HepG2 (cell line): Measurements from ENCODE around the gene GALR1.

ENCODE experiments used
- CHD4 ChIP-seq: fragments of 200-600 bp; sonication (generic); IDR thresholded peaks from 2 replicates; pipeline ENCODE4 v1.7.0; 2017; ENCODE audit warnings: mild to moderate bottlenecking, low read length, borderline replicate concordance
- LCORL ChIP-seq, 2 experiments: fragments of 450-650 bp in 1 of 2; sonication (generic) in 1 of 2; formaldehyde crosslinking in 1 of 2; IDR thresholded peaks; 2 replicates each; pipeline versions ENCODE4 v1.5.0 to v1.6.1; 2017 to 2020; ENCODE audit warnings: antibody characterized with exemption in 1 of 2, missing genetic modification reagents in 1 of 2
- RAD21 ChIP-seq: fragments of 450-650 bp; formaldehyde crosslinking; IDR thresholded peaks from 2 replicates; pipeline ENCODE4 v1.5.0; 2020; ENCODE audit warnings: mild to moderate bottlenecking
- TF ChIP-seq, protein P1 (sequence below): sonication (generic); formaldehyde crosslinking; IDR thresholded peaks from 2 replicates; pipeline ENCODE4 v1.9.0; 2022; ENCODE audit warnings: missing genetic modification reagents, mild to moderate bottlenecking, borderline replicate concordance
- TF ChIP-seq, protein P2 (sequence below): sonication (generic); formaldehyde crosslinking; IDR thresholded peaks from 2 replicates; pipeline ENCODE4 v1.5.0; 2020; ENCODE audit warnings: mild to moderate bottlenecking, missing genetic modification reagents, moderate library complexity
- TF ChIP-seq, protein P3 (sequence below): sonication (generic); formaldehyde crosslinking; conservative IDR thresholded peaks from 2 replicates; pipeline ENCODE4 v1.8.1; 2023; ENCODE audit warnings: missing genetic modification reagents

DNA sequence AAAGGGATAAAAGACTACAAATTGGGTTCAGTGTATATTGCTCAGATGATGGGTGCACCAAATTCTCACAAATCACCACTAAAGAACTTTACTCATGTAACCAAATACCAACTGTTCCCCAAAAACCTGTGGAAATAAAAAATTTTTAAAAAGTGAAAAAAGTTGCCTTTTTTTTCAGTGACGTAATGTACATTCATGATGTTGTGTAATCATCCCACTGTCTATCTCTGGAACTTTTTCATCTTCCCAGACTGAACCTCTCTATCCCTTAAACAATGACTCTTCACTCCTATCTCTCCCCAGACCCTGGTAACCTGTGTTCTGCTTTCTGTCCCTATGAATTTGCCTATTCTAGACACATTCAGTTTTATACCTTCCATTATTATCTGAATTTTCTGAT is 19.0 kb upstream of the GALR1 start:
- TF ChIP-seq, protein P1, sequence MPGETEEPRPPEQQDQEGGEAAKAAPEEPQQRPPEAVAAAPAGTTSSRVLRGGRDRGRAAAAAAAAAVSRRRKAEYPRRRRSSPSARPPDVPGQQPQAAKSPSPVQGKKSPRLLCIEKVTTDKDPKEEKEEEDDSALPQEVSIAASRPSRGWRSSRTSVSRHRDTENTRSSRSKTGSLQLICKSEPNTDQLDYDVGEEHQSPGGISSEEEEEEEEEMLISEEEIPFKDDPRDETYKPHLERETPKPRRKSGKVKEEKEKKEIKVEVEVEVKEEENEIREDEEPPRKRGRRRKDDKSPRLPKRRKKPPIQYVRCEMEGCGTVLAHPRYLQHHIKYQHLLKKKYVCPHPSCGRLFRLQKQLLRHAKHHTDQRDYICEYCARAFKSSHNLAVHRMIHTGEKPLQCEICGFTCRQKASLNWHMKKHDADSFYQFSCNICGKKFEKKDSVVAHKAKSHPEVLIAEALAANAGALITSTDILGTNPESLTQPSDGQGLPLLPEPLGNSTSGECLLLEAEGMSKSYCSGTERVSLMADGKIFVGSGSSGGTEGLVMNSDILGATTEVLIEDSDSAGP = no peak
- TF ChIP-seq RAD21 (CRISPR knock-in tag) (no peak), CHD4 (no peak), LCORL (IDR thresholded peaks at IDR 0.05) (no peak), LCORL (CRISPR knock-in tag; IDR thresholded peaks at IDR 0.05) (no peak)
- TF ChIP-seq, protein P2, sequence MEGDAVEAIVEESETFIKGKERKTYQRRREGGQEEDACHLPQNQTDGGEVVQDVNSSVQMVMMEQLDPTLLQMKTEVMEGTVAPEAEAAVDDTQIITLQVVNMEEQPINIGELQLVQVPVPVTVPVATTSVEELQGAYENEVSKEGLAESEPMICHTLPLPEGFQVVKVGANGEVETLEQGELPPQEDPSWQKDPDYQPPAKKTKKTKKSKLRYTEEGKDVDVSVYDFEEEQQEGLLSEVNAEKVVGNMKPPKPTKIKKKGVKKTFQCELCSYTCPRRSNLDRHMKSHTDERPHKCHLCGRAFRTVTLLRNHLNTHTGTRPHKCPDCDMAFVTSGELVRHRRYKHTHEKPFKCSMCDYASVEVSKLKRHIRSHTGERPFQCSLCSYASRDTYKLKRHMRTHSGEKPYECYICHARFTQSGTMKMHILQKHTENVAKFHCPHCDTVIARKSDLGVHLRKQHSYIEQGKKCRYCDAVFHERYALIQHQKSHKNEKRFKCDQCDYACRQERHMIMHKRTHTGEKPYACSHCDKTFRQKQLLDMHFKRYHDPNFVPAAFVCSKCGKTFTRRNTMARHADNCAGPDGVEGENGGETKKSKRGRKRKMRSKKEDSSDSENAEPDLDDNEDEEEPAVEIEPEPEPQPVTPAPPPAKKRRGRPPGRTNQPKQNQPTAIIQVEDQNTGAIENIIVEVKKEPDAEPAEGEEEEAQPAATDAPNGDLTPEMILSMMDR = no peak
- TF ChIP-seq, protein P3, sequence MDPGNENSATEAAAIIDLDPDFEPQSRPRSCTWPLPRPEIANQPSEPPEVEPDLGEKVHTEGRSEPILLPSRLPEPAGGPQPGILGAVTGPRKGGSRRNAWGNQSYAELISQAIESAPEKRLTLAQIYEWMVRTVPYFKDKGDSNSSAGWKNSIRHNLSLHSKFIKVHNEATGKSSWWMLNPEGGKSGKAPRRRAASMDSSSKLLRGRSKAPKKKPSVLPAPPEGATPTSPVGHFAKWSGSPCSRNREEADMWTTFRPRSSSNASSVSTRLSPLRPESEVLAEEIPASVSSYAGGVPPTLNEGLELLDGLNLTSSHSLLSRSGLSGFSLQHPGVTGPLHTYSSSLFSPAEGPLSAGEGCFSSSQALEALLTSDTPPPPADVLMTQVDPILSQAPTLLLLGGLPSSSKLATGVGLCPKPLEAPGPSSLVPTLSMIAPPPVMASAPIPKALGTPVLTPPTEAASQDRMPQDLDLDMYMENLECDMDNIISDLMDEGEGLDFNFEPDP = no peak
